Body of pancreas (tissue), 2 donors: ENCODE measurements around the gene SLCO6A1. TPM values are rescaled to one million over a fixed set of nuclear protein-coding genes. Genes with fewer than 3 reads are reported as not detected.

Experiments used
- total RNA-seq, 2 donors: library from RNA; depleted of rRNA; stranded (reverse); fragments of >200 nt; gene quantifications; one replicate each; pipeline ENCODE4 v1.1.0, GENCODE V29; 2016

Gene SLCO6A1
- total RNA-seq, 2 donors from 2014 or later: not detected

Other genes starting within 250 kb of the SLCO6A1 start
- gene SLCO4C1, start 202.7 kb downstream of the SLCO6A1 start, total RNA-seq: 1 to 10 TPM in 1 of 2 donors, under 1 TPM in 1; 0.99 to 1.6 TPM